Neural cell (in vitro differentiated cells): ENCODE data around the gene OR52W1. TPM values are rescaled to one million over a fixed set of nuclear protein-coding genes. Genes with fewer than 3 reads are reported as not detected.

Experiments used
- H2AFZ ChIP-seq: fragments of 200-600, 300-800 bp; sonication (generic), shearing (Covaris generic); 2 replicates; pipeline ENCODE4 v1.6.0; 2014; ENCODE audit warnings: low read depth, mild to moderate bottlenecking, antibody characterized with exemption, low read length, moderate library complexity
- H3F3A ChIP-seq: fragments of 200-600 bp; shearing (Covaris generic); 2 replicates; pipeline ENCODE4 v1.6.1; 2016; ENCODE audit warnings: mild to moderate bottlenecking, moderate library complexity, mixed read lengths, antibody characterized with exemption, low read length; ENCODE audit not compliant: insufficient read depth, poor library complexity, severe bottlenecking
- H3K27ac ChIP-seq: fragments of 200-600, 300-800 bp; sonication (generic), shearing (Covaris generic); 2 replicates; pipeline ENCODE4 v1.5.1; 2014; ENCODE audit warnings: mild to moderate bottlenecking, low read length, moderate library complexity
- H3K27me3 ChIP-seq: fragments of 300-800, 200-600 bp; sonication (generic), shearing (Covaris generic); 2 replicates; pipeline ENCODE4 v1.6.0; 2014; ENCODE audit warnings: mild to moderate bottlenecking, low read depth, low read length, moderate library complexity; ENCODE audit not compliant: insufficient read depth
- H3K36me3 ChIP-seq: fragments of 300-800, 200-600 bp; sonication (generic), shearing (Covaris generic); 2 replicates; pipeline ENCODE4 v1.5.1; 2014; ENCODE audit warnings: mild to moderate bottlenecking, antibody characterized with exemption, low read length, moderate library complexity; ENCODE audit not compliant: insufficient read depth
- H3K4me2 ChIP-seq: fragments of 300-800, 200-600 bp; sonication (generic), shearing (Covaris generic); 2 replicates; pipeline ENCODE4 v1.6.0; 2014; ENCODE audit warnings: mild to moderate bottlenecking, low read length
- H3K4me3 ChIP-seq: fragments of 300-800, 200-600 bp; sonication (generic), shearing (Covaris generic); 2 replicates; pipeline ENCODE4 v1.5.1; 2014; ENCODE audit warnings: mild to moderate bottlenecking, low read length, moderate library complexity
- H3K79me2 ChIP-seq: fragments of 200-600 bp; shearing (Covaris generic); replicated peaks from 2 replicates; pipeline ENCODE4 v1.6.0; 2014; ENCODE audit warnings: mild to moderate bottlenecking, low read length, moderate library complexity; ENCODE audit not compliant: insufficient read depth
- H3K9ac ChIP-seq: fragments of 300-800, 200-600 bp; sonication (generic), shearing (Covaris generic); 2 replicates; pipeline ENCODE4 v1.6.1; 2016; ENCODE audit warnings: mild to moderate bottlenecking, low read length, mixed read lengths
- H3K9me2 ChIP-seq: fragments of 200-600 bp; shearing (Covaris generic); 2 replicates; pipeline ENCODE4 v1.6.1; 2016; ENCODE audit warnings: mild to moderate bottlenecking, low read length, mixed read lengths; ENCODE audit not compliant: insufficient read depth
- H3K9me3 ChIP-seq: fragments of 200-600, 300-800 bp; sonication (generic), shearing (Covaris generic); 2 replicates; pipeline ENCODE4 v1.6.1; 2016; ENCODE audit warnings: mild to moderate bottlenecking, mixed run types, low read length, moderate library complexity, mixed read lengths
- H4K20me1 ChIP-seq: fragments of 200-600 bp; shearing (Covaris generic); 2 replicates; pipeline ENCODE4 v1.6.1; 2016; ENCODE audit warnings: mild to moderate bottlenecking, mixed run types; ENCODE audit not compliant: insufficient read depth
- EP300 ChIP-seq: fragments of 450-650 bp; conservative IDR thresholded peaks from 2 replicates; pipeline ENCODE4 v1.6.1; 2014; ENCODE audit warnings: antibody characterized with exemption, mild to moderate bottlenecking, moderate library complexity; ENCODE audit not compliant: poor library complexity, severe bottlenecking
- EZH2 ChIP-seq: fragments of 200-600, 300-800 bp; shearing (Covaris generic), sonication (generic); IDR thresholded peaks from 2 replicates; pipeline ENCODE4 v1.6.1; 2014; ENCODE audit warnings: antibody characterized with exemption, low read length, borderline replicate concordance, mild to moderate bottlenecking; ENCODE audit not compliant: insufficient read depth, poor library complexity, severe bottlenecking
- MXI1 ChIP-seq: fragments of 450-650 bp; conservative IDR thresholded peaks from 2 replicates; pipeline ENCODE4 v1.6.1; 2014; ENCODE audit warnings: antibody characterized with exemption, mild to moderate bottlenecking; ENCODE audit not compliant: poor library complexity, severe bottlenecking
- POLR2AphosphoS5 ChIP-seq: IDR thresholded peaks from 2 replicates; pipeline ENCODE4 v1.6.1; 2012
- RAD21 ChIP-seq: fragments of 450-650 bp; conservative IDR thresholded peaks from 2 replicates; pipeline ENCODE4 v1.6.1; 2014; ENCODE audit warnings: antibody characterized with exemption, mild to moderate bottlenecking, moderate library complexity
- SMC3 ChIP-seq: fragments of 450-650 bp; conservative IDR thresholded peaks from 2 replicates; pipeline ENCODE4 v1.6.1; 2014; ENCODE audit warnings: antibody characterized with exemption, mild to moderate bottlenecking, moderate library complexity; ENCODE audit not compliant: poor library complexity
- TAF1 ChIP-seq: IDR thresholded peaks from 2 replicates; pipeline ENCODE4 v1.6.1; 2012; ENCODE audit warnings: low read depth
- polyA plus RNA-seq: library from polyadenylated mRNA; depleted of rRNA; stranded (reverse); fragments of >200 nt; gene quantifications from 2 replicates; pipeline ENCODE4 v1.2.3, GENCODE V29; 2014
- TF ChIP-seq, protein P1 (sequence below): IDR thresholded peaks from 2 replicates; pipeline ENCODE4 v1.6.1; 2012; ENCODE audit warnings: borderline replicate concordance
- TF ChIP-seq, protein P2 (sequence below): fragments of 450-650 bp; IDR thresholded peaks from 2 replicates; pipeline ENCODE4 v1.5.1; 2014; ENCODE audit warnings: antibody characterized with exemption, mild to moderate bottlenecking, moderate library complexity; ENCODE audit not compliant: poor library complexity, severe bottlenecking

The OR52W1 gene
- polyA plus RNA-seq, 1 donor from 2014 or later: not detected

DNA sequence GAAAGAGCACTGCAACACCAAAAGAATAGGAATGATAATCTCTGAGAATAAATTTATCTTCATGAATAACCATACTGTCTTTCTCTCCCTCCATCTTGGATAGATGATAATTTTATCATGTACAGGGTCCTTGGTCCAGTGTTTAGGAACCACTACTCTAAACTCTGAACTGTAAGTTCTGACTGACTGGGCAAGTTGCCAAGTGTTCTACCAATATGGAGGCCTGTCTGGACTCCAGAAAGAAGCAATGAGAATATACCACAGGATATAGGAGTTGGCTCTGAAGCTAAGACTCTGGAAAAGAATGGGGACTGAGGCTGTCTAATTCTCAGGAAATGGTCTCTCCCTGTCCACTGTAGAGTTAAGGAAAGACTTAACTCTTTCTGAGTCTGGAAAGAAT lies 33.9 kb downstream of the OR52W1 start:
- no peaks in the 10 kb centered on the region for H3K27me3 ChIP-seq
- H3K36me3 ChIP-seq: no peaks in the 10 kb centered on the region
- H3F3A ChIP-seq: no peaks in the 10 kb centered on the region
- no peaks in the 10 kb centered on the region for H4K20me1 ChIP-seq
- no peaks in the 10 kb centered on the region for H3K9me3 ChIP-seq
- H3K27ac ChIP-seq: no peak overlapping the region
- no peaks in the 10 kb centered on the region for H3K9me2 ChIP-seq
- peaks cover 58% of the 10 kb centered on the region for H3K79me2 ChIP-seq
- peak overlapping the region; percentile 70 for H3K4me3 ChIP-seq
- peak overlapping the region; percentile 92 for H3K4me2 ChIP-seq
- H2AFZ ChIP-seq: no peak overlapping the region
- TF ChIP-seq, protein P1, sequence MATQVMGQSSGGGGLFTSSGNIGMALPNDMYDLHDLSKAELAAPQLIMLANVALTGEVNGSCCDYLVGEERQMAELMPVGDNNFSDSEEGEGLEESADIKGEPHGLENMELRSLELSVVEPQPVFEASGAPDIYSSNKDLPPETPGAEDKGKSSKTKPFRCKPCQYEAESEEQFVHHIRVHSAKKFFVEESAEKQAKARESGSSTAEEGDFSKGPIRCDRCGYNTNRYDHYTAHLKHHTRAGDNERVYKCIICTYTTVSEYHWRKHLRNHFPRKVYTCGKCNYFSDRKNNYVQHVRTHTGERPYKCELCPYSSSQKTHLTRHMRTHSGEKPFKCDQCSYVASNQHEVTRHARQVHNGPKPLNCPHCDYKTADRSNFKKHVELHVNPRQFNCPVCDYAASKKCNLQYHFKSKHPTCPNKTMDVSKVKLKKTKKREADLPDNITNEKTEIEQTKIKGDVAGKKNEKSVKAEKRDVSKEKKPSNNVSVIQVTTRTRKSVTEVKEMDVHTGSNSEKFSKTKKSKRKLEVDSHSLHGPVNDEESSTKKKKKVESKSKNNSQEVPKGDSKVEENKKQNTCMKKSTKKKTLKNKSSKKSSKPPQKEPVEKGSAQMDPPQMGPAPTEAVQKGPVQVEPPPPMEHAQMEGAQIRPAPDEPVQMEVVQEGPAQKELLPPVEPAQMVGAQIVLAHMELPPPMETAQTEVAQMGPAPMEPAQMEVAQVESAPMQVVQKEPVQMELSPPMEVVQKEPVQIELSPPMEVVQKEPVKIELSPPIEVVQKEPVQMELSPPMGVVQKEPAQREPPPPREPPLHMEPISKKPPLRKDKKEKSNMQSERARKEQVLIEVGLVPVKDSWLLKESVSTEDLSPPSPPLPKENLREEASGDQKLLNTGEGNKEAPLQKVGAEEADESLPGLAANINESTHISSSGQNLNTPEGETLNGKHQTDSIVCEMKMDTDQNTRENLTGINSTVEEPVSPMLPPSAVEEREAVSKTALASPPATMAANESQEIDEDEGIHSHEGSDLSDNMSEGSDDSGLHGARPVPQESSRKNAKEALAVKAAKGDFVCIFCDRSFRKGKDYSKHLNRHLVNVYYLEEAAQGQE: no peak
- no peak for TF ChIP-seq MXI1
- TF ChIP-seq, protein P2, sequence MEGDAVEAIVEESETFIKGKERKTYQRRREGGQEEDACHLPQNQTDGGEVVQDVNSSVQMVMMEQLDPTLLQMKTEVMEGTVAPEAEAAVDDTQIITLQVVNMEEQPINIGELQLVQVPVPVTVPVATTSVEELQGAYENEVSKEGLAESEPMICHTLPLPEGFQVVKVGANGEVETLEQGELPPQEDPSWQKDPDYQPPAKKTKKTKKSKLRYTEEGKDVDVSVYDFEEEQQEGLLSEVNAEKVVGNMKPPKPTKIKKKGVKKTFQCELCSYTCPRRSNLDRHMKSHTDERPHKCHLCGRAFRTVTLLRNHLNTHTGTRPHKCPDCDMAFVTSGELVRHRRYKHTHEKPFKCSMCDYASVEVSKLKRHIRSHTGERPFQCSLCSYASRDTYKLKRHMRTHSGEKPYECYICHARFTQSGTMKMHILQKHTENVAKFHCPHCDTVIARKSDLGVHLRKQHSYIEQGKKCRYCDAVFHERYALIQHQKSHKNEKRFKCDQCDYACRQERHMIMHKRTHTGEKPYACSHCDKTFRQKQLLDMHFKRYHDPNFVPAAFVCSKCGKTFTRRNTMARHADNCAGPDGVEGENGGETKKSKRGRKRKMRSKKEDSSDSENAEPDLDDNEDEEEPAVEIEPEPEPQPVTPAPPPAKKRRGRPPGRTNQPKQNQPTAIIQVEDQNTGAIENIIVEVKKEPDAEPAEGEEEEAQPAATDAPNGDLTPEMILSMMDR: no peak
- no peak for TF ChIP-seq TAF1
- no peak for TF ChIP-seq EP300
- no peak for TF ChIP-seq SMC3
- no peak for TF ChIP-seq EZH2
- no peak for TF ChIP-seq POLR2AphosphoS5
- no peak for TF ChIP-seq RAD21
- H3K9ac ChIP-seq: no peak overlapping the region

DNA sequence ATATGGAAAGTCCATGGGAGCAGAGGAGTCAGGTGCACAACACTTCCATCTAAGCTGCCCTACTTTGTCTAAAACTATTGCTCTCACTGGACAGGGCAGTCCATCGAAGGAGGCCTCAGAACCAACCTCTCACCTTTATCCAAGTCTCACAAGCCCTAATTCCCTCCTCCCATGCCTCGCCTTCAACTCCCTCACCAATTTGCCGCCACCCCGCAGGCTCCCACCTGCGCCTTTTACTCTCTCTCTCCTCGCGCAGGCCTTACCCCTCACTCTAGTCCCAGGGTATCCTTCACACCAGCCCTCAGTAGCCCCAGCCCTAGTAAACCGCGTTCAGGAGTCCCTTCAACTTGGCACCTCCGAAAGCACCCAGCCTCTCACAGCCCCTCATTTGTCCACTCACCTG lies 35.0 kb downstream of the OR52W1 start:
- H3K4me2 ChIP-seq: peak overlapping the region; percentile 92
- H3K79me2 ChIP-seq: peaks cover 49% of the 10 kb centered on the region
- peak overlapping the region; percentile 84 for H2AFZ ChIP-seq
- H3K9ac ChIP-seq: peak overlapping the region; percentile 77
- H4K20me1 ChIP-seq: no peaks in the 10 kb centered on the region
- H3K27me3 ChIP-seq: no peaks in the 10 kb centered on the region
- peak overlapping the region; percentile 70 for H3K4me3 ChIP-seq
- no peaks in the 10 kb centered on the region for H3F3A ChIP-seq
- no peaks in the 10 kb centered on the region for H3K36me3 ChIP-seq
- TF ChIP-seq EP300: no peak
- TF ChIP-seq SMC3: no peak
- TF ChIP-seq POLR2AphosphoS5: no peak
- TF ChIP-seq EZH2: no peak
- TF ChIP-seq, protein P1: no peak
- TF ChIP-seq, protein P2: no peak
- TF ChIP-seq RAD21: no peak
- TF ChIP-seq TAF1: no peak
- no peaks in the 10 kb centered on the region for H3K9me2 ChIP-seq
- H3K9me3 ChIP-seq: no peaks in the 10 kb centered on the region
- H3K27ac ChIP-seq: peak overlapping the region; percentile 77
